SKM-1 treated with dmso at 0.1 percent for 144 hours (cell line): ENCODE data around the gene TPD52L1.

Source experiments
- DNase-seq: peaks from one replicate; lab custom pipeline; 2025; ENCODE audit not compliant: unreplicated experiment; lab: John Stamatoyannopoulos, UW

TPD52L1 gene

GRCh38 chr6:125233202-125233601, 79.6 kb downstream of the TPD52L1 start:
- no peak for DNase-seq

GRCh38 chr6:125236536-125237327, 83.2 kb downstream of the TPD52L1 start:
- peak; percentile 9 for DNase-seq

- no peak for DNase-seq
These were observed 84.2 kb downstream of the TPD52L1 start for GRCh38 chr6:125237764-125238163.

GRCh38 chr6:125245109-125245508, 91.5 kb downstream of the TPD52L1 start:
- DNase-seq: no peak

GRCh38 chr6:125245523-125246264, 92.1 kb downstream of the TPD52L1 start:
- DNase-seq: no peak

- DNase-seq: no peak
These were observed 93.0 kb downstream of the TPD52L1 start for GRCh38 chr6:125246566-125246965.

- no peak for DNase-seq
These were observed 94.6 kb downstream of the TPD52L1 start for GRCh38 chr6:125248136-125248535.

GRCh38 chr6:125250511-125250910, 96.9 kb downstream of the TPD52L1 start:
- no peak for DNase-seq

- no peak for DNase-seq
These were observed 98.1 kb downstream of the TPD52L1 start for GRCh38 chr6:125251516-125252220.

- DNase-seq: no peak
These were observed 99.3 kb downstream of the TPD52L1 start for GRCh38 chr6:125252891-125253290.

GRCh38 chr6:125253881-125254280, 100.3 kb downstream of the TPD52L1 start:
- no peak for DNase-seq

- no peak for DNase-seq
These were observed 100.7 kb downstream of the TPD52L1 start for GRCh38 chr6:125254321-125254720.

- DNase-seq: no peak
These were observed 101.6 kb downstream of the TPD52L1 start for GRCh38 chr6:125255201-125255600.

- no peak for DNase-seq
These were observed 103.8 kb downstream of the TPD52L1 start for GRCh38 chr6:125257351-125257750.

- DNase-seq: peak; percentile 67
These were observed 105.2 kb downstream of the TPD52L1 start for GRCh38 chr6:125258651-125259353.

- no peak for DNase-seq
These were observed 105.8 kb downstream of the TPD52L1 start for GRCh38 chr6:125259354-125259736.

GRCh38 chr6:125262016-125263013, 108.7 kb downstream of the TPD52L1 start:
- no peak for DNase-seq

- DNase-seq: no peak
These were observed 110.9 kb downstream of the TPD52L1 start for GRCh38 chr6:125264476-125264875.

- no peak for DNase-seq
These were observed 114.4 kb downstream of the TPD52L1 start for GRCh38 chr6:125267806-125268523.
